RKO (cell line): ENCODE data around the gene RETSAT.
"Not testable (repeated sequence)": the region's sequence is repeated elsewhere in the genome, so short reads cannot be mapped to it uniquely, and the experiment has no call there.

Experiments used
- DNase-seq: peaks from one replicate; pipeline ENCODE4 v3.0.0-alpha.2; 2016; ENCODE audit warnings: low spot score

Gene RETSAT

GRCh38 chr2:85354286-85355072, at the start of gene RETSAT, which contains the start of gene ELMOD3:
RETSAT (minus strand) TSS chr2:85354528; CDS start chr2:85354507, 21 bp downstream.
ELMOD3 (plus strand) TSS chr2:85354769; CDS start chr2:85357199, 2,430 bp downstream.
- peak; percentile 99 for DNase-seq

DNA sequence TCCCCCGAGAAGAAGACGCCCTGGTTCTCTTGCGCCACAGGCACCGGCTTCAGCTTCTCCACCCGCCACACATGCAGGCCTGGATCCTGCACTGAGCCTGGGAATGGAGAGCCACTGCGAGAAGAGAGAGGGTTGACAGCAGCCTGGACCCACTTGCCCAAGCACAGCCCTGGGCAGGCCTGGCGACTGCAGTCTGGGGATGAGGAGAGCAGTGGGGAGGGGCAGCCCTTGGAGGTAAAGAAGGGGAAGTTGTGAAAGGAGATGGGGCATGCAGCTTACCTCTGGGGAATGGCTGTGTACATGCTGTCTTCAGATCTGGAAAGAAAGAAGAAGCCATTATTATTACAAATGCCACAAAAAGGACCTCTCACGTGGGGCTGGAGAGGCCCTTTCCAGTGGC, 47.5 kb upstream of the RETSAT start:
- no peak for DNase-seq

- DNase-seq, result no peak
These were observed 47.1 kb upstream of the RETSAT start for GRCh38 chr2:85401464-85401805.

DNA sequence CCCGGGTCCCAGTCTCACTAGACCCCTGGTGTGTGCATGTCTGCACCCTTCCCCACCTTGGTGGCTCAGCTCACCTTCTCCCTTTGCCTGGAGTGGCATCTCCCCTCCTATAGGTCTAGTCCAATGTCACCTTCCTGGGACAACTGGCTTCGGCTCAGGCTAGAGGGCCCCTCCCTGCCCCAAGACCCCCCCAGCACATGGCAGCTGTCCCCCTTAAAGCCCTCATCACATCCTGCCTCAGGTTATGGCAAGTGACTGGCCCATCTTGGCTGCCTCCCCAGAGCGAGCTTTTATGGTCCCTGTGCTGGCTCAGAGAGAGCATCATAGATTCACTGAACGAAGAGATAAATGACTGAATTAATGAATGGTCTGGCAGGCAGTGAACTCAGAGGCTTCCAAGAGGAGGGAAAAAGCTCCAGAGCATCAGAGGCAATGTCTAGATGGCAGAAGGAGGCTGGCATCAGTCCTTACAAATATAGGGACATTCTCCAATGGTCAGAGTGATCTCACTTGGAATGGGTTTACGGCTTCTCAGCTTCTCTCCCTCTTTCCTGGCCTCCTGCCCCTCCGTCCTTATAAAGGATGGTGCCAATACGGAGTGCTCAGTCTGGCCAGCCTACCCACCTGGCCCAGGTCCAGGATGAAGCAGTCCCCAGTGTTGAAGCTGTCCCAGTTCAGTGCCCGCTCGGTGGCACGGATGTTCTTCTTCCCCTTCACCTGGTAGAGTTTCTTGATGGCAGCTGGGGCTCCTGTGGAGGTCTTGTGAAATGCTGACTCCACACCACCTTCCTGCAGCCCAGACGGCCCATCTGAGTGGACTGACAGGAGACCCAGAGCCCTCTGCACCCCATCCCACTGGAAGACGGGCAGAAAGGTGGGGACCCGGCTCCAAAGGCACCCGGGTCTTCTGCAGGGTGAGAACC, 46.5 kb upstream of the RETSAT start:
- no peak for DNase-seq

- no peak for DNase-seq
These were observed 45.7 kb upstream of the RETSAT start for GRCh38 chr2:85400023-85400422.

DNA sequence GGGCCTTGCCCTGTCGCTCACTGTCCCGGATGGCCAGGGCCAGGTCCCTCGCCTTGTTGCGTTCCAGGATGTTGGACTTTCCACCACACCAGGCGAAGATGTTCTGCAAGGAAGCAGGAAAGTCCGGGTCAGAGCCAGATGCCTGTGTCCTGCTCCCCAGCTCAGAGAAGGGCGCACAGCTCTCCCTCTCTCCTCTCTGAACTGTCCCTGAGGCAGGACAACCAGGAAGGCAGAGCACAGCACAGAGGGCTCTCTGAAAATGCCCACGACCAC, 44.8 kb upstream of the RETSAT start:
- no peak for DNase-seq

- no peak for DNase-seq
These were observed 44.3 kb upstream of the RETSAT start for GRCh38 chr2:85398426-85399182.

GRCh38 chr2:85397925-85398331, 43.6 kb upstream of the RETSAT start:
- no peak for DNase-seq

- no peak for DNase-seq
These were observed 42.5 kb upstream of the RETSAT start for GRCh38 chr2:85396531-85397470.

GRCh38 chr2:85395912-85396475, 41.7 kb upstream of the RETSAT start:
- DNase-seq, result no peak

- no peak for DNase-seq
These were observed 40.6 kb upstream of the RETSAT start for GRCh38 chr2:85394976-85395375.

DNA sequence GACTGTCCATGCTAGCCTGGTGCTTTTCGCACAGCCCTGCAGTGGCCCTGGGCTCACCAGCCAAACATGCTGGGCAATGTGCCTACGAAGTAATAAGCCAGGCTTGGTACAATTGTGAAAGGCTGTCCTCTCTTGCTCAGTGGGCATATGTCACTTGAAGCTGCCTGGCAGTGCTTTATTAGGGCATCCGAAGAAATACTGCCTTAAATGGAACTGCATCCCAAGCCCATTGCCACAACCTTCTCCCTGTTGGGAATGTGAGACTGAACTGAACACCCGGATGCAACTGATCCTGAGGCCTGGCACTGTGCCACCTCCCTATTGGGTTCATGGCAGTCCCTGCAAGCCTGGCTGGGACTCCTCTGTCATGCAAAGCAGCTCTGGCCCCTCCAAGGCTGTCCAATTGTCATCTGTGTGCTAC, 39.9 kb upstream of the RETSAT start:
- DNase-seq, result no peak

GRCh38 chr2:85393836-85394235, 39.5 kb upstream of the RETSAT start:
- DNase-seq, result no peak

DNA sequence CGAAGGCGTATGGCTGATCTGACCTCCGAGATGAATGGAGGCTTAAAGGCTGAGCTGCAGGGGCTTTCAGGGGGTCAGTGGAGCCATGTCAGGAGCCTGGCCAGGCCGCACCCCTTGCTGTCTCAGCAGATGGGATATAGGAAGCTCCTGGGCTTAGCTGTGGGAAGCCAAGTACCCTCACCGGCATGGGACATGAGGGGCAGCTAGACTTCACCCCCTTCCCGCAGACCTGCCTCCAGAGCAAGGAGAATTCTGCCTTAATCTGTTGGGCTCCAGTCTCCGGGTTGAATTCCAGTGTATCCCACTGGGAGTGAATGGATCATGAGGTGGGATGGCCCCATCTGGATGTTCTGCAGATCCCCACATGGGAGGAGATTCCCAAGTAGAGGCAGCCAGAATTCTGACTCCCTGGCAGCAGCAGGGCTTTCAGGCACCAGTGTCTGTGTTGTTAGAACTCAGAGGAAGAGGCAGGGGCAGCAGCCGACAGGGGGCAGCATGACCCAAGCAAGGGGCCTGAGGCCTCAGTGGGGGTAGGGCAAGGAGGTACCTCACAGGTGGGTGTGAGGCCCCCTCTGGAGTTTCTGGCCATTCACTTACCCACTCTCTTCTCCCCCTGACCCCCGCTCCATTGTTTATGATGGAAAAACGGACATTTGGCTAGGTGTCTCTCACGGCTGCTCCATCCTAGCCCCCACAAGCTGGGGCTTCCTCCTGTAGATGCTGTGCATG, 36.8 kb upstream of the RETSAT start:
- no peak for DNase-seq

DNA sequence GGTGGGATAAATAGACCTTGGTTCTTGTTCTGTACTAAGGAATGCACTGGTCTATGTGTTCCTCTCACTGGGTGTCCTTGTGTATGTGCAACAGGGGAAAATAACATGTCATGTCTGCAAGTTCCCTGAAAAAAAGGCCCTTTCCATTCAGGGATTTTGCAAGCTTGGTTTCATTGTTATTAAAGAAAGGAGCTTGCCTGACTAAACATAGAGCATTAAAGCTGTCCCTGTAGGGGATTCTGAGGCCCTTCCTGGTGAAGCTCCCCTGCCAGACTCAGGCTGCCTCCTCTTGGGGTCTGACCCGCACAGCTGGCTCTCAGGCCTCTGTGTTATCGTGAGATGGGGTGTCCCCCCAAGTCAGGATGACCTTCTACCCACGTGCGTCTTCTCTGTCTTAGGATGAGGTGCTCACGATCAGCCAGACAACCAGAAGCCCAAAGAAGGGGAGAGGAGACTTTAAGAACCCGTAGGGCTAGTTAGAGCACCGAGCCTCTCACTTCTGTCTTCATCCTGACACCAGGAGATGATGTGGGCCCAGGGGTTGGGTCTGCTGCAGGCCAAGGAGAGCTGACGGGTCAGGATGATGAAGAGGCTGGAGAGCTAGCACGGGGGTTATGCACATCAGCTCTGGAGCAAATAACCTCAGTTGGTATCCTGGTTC, 34.7 kb upstream of the RETSAT start:
- no peak for DNase-seq

DNA sequence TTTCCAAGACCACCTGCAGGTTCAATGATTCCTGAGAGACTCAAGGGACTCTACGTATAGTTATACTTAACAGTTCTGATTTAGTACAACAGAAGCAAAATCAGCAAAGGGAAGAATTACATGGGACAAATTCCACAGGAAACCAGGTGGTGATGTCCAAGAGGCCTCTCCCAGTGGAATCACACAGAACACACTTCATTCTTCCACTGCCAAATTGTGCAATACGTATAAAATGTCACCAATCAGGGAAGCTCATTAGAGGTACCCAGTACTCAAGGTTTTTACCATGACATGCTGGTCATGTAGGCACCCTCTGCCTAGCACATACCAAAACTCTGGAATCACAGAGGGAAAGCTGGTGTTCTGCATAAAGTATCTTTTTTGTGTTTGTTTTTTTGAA, 33.4 kb upstream of the RETSAT start:
- no peak for DNase-seq

DNA sequence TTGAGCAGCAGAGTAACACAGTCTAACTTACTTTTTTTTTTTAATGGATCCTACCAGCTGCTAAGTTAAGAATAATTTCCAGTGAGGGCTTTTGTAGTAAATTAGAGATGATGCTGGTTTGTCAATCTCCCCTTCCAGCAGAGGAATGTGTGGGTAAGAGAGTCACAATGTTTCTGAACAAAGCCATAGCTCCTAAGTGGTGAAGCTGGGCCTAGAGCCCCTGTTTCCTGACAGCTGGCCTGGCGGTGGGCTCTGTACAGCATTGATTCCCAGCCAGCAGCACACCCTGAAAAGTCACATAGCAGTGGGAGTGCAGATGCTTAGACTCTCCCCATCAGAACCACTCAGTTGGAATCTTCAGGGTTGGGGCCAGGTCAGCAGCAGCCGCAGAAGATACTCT, 31.4 kb upstream of the RETSAT start:
- no peak for DNase-seq

DNA sequence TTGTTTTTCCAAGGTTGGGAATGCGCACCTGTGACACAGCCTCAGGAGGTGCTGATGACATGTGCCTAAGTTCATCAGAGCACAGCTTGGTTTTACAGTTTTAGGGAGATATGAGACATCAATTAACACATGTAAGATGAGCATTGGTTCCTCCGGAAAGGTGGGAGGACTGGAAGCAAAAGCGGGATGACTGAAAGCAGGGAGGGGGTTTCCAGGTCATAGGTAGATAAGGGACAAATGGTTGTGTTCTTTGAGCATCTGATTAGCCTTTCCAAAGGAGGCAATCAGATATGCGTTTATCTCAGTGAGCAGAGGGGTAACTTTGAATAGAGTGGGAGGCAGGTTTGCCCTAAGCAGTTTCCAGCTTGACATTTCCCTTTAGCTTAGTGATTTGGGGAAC, 29.5 kb upstream of the RETSAT start:
- DNase-seq, result no peak

- DNase-seq, result not testable (repeated sequence)
These were observed 28.8 kb upstream of the RETSAT start for GRCh38 chr2:85383151-85383550.

DNA sequence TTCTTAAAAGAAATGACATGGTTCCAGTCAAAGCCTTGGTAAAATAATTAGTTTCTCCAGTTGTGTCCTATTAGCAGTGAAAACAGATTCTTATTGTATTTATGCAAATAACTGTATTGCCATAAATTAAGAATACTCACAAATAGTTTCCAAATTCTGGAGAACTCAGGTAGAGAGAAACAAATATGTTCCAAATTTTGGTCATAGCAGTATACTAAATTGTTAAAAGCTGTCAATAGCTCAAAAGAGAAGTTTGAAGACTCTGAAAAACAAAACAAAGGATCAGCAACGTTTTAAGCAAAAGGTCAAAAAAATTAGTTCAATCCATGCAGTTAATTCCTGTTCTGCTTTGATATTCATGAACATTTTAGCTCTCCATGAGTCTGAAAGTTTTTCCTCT, 25.7 kb upstream of the RETSAT start:
- DNase-seq, result no peak
